HUES6 (cell line): Measurements from ENCODE around the gene MEGF9.
"Not testable (repeated sequence)": the region's sequence is repeated elsewhere in the genome, so short reads cannot be mapped to it uniquely, and the experiment has no call there.

Source experiments
- H3K27ac ChIP-seq: 2 replicates; pipeline ENCODE4 v1.7.0; 2013; ENCODE audit warnings: low read depth, mild to moderate bottlenecking, low read length, inconsistent platforms
- H3K27me3 ChIP-seq: 2 replicates; pipeline ENCODE4 v1.6.1; 2013; ENCODE audit warnings: low read length; ENCODE audit not compliant: control insufficient read depth, insufficient read depth
- H3K36me3 ChIP-seq: 2 replicates; pipeline ENCODE4 v1.6.1; 2013; ENCODE audit warnings: low read length; ENCODE audit not compliant: control insufficient read depth, insufficient read depth
- H3K4me1 ChIP-seq: 2 replicates; pipeline ENCODE4 v1.6.1; 2013; ENCODE audit warnings: low read length; ENCODE audit not compliant: control insufficient read depth, insufficient read depth
- H3K4me3 ChIP-seq: 2 replicates; pipeline ENCODE4 v1.5.1; 2013; ENCODE audit warnings: low read depth, low read length
- H3K9ac ChIP-seq: one replicate; pipeline ENCODE4 v1.6.1; 2013; ENCODE audit warnings: mild to moderate bottlenecking, low read length
- H3K9me3 ChIP-seq: 2 replicates; pipeline ENCODE4 v1.6.1; 2013; ENCODE audit warnings: low read depth, low read length; ENCODE audit not compliant: control insufficient read depth, insufficient read depth

Gene MEGF9

DNA sequence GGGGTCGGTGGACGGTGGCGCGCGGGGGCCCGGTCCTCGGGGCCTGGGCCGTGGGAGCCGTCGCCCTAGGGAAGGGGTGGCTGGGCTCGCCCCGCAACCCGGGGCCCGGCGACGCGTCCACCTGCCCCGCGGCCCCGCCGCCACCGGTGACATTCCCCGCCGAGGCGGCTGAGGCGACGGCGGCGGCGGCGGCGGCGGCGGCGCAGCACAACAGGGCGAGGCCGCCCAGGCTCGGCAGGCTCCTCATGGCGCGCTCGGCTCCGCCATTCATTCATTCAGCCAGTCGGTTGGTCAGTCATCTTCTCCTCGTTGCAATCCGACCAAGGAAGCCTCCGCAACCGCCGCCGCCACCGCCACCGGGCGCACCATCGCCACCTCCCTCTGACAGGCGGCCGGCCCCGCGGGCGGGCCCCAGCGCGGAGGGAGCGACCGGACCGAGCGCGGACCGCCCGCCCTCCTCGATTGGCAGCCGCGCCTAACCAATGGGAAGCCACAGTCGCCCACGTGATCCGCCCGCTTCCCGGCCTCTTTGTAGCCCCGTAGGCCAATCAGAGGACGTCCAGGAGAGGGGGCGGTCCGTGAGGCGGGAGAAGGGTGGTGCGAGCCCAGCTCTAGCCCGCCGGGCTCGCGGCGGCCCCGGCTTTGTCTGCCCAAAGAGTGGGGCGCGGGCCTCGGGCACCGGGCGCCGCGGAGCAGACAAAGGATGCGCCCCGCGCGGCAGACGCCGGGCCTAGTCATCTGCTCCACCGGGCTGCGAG, at the start of gene MEGF9:
Gene MEGF9 (minus strand): TSS at position 383 of the 758 bp plus-strand sequence. CDS start 112 bp downstream, at position 271.
- H3K4me3 ChIP-seq = peak within 1 kb of the TSS; percentile 82
- H3K9me3 ChIP-seq = no peaks in the 10 kb centered on the region
- H3K27me3 ChIP-seq = peaks cover 24% of the 10 kb centered on the region
- peaks cover 13% of the 10 kb centered on the region; the same call in 1 of the 2 replicates for H3K4me1 ChIP-seq
- H3K9ac ChIP-seq = peak within 1 kb of the TSS; percentile 84
- no peaks in the 10 kb centered on the region for H3K36me3 ChIP-seq
- peak within 1 kb of the TSS; percentile 76 for H3K27ac ChIP-seq

DNA sequence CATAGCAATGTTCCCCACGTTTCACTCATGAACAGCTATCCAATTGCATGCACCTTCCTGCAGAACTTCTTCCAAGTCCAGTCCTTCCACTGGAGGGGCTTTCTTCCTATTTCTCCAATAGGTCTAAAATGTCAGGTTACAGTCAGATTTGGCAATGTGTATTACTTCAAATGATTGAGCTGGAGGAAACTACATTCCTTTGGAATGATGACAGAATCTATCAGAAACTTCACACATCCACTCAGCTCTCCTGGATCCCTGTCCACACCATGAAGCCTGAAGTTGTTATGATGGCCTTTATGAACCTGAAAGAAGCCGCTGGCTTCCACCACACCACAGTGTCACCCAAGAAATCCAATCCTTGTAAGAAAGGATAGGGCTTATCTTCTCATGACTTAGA, 46.7 kb upstream of the MEGF9 start:
- no peak overlapping the region for H3K27ac ChIP-seq
- no peaks in the 10 kb centered on the region for H3K27me3 ChIP-seq
- H3K4me1 ChIP-seq = no peaks in the 10 kb centered on the region
- H3K36me3 ChIP-seq = peaks cover 59% of the 10 kb centered on the region
- H3K9ac ChIP-seq = no peak overlapping the region
- H3K9me3 ChIP-seq = no peaks in the 10 kb centered on the region
- no peak overlapping the region for H3K4me3 ChIP-seq

DNA sequence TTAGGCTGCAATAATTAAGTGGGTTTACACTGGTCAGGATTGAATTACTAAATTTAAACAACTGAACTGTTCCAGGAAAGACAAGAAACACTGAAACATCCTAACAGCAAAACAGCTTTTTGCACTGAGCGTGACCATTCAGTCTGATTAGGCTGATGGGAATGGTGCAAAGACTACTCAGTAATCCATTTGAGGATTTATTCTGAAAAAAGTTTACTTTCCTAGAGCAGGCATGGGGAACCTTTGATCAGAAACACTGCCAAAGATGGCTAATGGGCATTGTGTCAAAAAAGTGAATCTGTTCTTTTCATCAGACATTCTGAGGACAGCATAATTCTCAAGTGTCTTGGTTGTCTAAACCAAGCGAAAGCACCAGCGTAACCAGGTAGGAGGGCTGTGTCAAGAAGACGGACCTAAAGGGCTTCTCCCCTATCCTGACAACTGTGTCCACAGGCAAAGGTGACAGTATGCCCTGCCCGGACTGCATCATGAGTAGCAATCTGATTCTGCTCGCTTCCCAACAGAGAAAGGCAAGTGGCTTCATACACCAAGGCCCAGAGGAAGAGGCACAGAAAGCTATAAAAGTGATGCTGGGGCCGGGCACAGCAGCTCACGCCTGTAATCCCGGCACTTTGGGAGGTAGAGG, 45.6 kb upstream of the MEGF9 start:
- Histone ChIP-seq H3K27ac (no peak overlapping the region), H3K36me3 (peaks cover 49% of the 10 kb centered on the region), H3K9me3 (no peaks in the 10 kb centered on the region), H3K4me1 (no peaks in the 10 kb centered on the region), H3K27me3 (no peaks in the 10 kb centered on the region), H3K4me3 (no peak overlapping the region), H3K9ac (no peak overlapping the region)

DNA sequence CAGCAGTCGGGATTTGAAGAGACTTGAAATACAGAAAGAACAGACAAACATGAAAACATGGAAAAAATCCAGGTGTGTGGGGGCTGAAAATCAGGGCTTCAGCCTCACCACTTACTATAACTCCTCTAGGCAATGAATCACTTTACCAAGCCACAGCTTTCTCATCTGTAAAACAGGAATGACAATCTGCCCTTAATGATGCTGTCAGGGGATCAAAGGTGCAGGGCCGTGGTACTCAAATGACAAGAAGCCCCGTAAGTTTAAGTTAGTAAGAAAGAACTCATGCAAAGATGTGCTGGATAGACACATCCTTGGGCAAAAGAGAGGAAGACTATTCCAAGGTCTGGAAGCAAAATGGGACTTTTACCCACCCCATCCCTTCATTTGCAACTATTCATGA, 44.3 kb upstream of the MEGF9 start:
- Histone ChIP-seq H3K36me3 (peaks cover 36% of the 10 kb centered on the region), H3K4me3 (no peak overlapping the region), H3K27me3 (no peaks in the 10 kb centered on the region), H3K9me3 (no peaks in the 10 kb centered on the region), H3K4me1 (no peaks in the 10 kb centered on the region), H3K27ac (no peak overlapping the region), H3K9ac (no peak overlapping the region)

DNA sequence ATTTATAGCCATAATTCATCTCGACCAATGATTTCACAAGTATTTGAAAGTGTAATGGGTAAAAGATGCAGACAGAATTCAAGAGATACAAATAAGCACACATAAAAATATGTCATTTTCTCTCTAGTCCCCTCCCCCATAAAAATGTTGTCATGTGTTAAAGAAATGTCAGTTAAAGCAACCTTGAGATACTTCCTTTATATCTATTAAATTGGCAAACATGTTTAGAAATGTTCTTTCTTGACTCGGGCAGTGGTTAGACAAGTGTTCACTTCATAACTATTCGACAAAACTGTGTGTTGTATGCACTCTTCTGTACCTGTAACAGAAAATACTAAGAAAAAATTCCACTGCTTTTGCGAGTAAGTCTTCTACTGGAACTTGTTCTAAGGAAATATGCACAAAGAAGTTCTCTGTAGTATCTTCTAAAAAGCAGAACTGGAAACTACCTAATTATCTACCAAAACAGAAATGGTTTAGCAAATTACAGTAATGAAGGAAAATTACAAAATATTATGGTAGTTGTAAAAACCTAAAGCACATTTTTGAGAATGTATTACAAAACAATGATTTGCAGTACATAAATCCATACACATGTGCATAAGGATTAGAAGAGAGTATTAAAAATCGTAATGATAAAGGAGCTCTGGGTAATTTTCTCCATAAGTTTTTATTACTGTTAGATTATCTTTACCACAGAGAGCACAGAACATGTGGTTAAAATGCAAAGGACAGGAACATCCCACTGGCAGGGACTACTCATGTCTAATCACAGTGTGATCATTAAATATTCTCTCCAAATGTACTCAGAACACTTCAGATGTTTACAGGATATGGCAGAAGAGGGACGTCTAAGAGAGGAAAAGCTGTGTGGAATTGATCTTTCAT, 43.0 kb upstream of the MEGF9 start:
- Histone ChIP-seq H3K27ac (no peak overlapping the region), H3K9me3 (no peaks in the 10 kb centered on the region), H3K27me3 (no peaks in the 10 kb centered on the region), H3K9ac (no peak overlapping the region), H3K4me1 (no peaks in the 10 kb centered on the region), H3K36me3 (peaks cover 23% of the 10 kb centered on the region), H3K4me3 (no peak overlapping the region)

DNA sequence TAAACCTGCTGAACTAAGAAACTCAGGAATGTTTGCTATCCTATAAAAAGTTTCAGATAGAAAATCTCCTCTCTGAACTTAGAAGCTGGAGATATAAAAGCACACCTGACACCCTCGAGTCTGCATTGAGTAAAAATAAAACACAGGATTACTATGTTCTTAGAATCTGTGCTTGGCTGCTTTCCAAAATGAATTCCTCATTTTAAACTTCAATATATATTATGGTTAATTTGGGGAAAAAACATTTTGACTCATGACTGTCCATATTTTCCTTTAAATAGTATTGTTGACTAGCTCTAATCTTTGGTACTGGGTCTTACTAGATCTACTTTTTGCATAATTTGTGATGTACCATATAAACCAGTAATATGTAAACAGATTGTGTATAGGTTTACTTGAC, 42.3 kb upstream of the MEGF9 start:
- Histone ChIP-seq H3K36me3 (peaks cover 18% of the 10 kb centered on the region), H3K4me1 (no peaks in the 10 kb centered on the region), H3K27me3 (no peaks in the 10 kb centered on the region), H3K4me3 (no peak overlapping the region), H3K9me3 (no peaks in the 10 kb centered on the region), H3K27ac (no peak overlapping the region), H3K9ac (no peak overlapping the region)

DNA sequence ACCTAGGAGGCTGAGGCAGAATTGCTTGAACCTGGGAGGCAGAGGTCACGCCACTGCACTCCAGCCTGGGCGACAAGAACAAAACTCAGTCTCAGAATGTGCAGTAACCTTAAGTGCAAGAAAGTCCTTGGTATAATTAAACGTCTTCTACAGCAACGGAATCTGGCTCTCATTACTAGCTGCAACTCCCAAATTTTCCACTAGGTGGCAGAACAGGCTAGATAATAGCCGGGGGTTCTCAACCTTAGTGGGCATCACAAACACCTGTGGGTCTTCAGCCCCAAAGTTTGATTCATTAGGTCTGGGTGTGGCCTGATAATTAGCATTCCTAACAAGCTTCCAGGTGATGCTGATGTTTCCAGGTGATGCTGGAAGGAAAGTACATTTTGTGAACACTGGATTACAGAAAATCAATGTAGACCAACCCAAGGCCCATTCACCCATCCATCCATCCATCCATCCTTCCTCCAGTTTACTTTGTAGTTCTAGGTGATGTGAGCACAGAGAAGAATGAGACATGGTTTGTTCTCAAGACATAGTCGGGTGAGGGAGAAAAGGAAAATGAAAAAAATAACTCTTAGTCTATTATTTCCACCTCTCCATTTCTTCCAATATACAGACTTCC, 41.7 kb upstream of the MEGF9 start:
- Histone ChIP-seq H3K9ac (no peak overlapping the region), H3K4me1 (no peaks in the 10 kb centered on the region), H3K27me3 (no peaks in the 10 kb centered on the region), H3K9me3 (no peaks in the 10 kb centered on the region), H3K27ac (no peak overlapping the region), H3K4me3 (no peak overlapping the region), H3K36me3 (peaks cover 12% of the 10 kb centered on the region)

DNA sequence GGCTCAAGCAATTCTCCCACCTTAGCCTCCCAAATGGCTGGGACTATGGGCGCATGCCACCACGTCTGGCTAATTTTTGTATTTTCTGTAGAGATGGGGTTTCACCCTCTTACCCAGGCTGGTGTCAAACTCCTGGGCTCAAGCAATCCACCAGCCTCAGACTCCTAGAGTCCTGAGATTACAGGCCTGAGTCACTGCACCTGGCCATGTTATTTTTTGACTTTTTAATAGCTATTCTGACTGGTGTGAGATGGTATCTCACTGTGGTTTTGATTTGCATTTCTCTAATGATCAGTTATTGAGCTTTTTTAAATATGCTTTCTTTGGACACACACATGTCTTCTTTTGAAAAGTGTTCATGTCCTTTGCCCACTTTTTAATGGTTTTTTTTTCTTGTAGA, 40.8 kb upstream of the MEGF9 start:
- Histone ChIP-seq H3K4me1 (no peaks in the 10 kb centered on the region), H3K27me3 (no peaks in the 10 kb centered on the region), H3K9ac (no peak overlapping the region), H3K36me3 (peaks cover 6% of the 10 kb centered on the region; the same call in 1 of the 2 replicates), H3K4me3 (no peak overlapping the region), H3K9me3 (no peaks in the 10 kb centered on the region), H3K27ac (no peak overlapping the region)

- Histone ChIP-seq H3K9me3 (peaks cover 3% of the 10 kb centered on the region; the same call in 1 of the 2 replicates), H3K36me3 (no peaks in the 10 kb centered on the region), H3K4me3 (no peak overlapping the region), H3K27ac (no peak overlapping the region), H3K4me1 (no peaks in the 10 kb centered on the region), H3K9ac (no peak overlapping the region), H3K27me3 (no peaks in the 10 kb centered on the region)
Observed at GRCh38 chr9:120750421-120750820, 36.2 kb upstream of the MEGF9 start.

DNA sequence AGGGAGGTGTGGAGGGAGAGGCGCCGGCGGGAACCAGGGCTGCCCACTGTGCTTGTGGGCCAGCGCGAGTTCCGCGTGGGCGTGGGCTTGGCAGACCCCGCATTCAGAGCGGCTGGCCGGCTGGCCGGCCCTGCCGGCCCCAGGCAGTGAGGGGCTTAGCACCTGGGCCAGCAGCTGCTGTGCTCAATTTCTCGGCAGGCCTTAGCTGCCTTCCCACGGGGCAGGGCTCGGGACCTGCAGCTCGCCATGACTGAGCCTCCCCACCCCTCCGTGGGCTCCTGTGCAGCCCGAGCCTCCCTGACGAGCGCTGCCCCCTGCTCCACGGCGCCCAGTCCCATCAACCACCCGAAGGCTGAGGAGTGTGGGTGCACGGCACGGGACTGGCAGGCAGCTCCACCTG, 32.1 kb upstream of the MEGF9 start:
- not testable (repeated sequence) for H3K4me1 ChIP-seq, H3K27ac ChIP-seq, H3K4me3 ChIP-seq, H3K27me3 ChIP-seq, H3K9me3 ChIP-seq, H3K9ac ChIP-seq, H3K36me3 ChIP-seq
